ENCODE measurements around the gene ANKRD7. TPM values are rescaled to one million over a fixed set of nuclear protein-coding genes. Genes with fewer than 3 reads are reported as not detected.
"Not testable (repeated sequence)": the region's sequence is repeated elsewhere in the genome, so short reads cannot be mapped to it uniquely, and the experiment has no call there.

ANKRD7 gene
- total and polyA plus RNA-seq, 10 donors: 0.43 to 2.1 (median 0.85) TPM; not detected in 2

DNA sequence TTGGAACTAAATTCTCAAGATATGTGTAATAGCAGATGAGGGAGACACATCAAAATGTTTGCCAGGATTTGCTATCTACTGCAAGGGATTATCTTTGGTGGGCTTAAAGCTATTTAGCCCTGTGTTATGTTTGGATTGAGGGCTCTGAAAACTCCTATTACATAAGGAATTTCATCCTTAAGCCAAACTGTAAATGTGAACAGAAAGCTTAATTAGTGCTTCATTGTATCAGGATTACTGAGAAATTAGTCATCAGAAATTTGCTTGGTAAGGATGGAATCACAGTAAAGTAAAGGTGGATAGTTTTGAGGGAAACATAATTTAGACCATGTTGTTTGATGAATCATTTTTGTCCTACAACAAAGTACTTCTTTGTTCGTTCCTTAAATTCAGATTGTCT lies 8.3 kb downstream of the ANKRD7 start:
- TF ChIP-seq, protein P1, sequence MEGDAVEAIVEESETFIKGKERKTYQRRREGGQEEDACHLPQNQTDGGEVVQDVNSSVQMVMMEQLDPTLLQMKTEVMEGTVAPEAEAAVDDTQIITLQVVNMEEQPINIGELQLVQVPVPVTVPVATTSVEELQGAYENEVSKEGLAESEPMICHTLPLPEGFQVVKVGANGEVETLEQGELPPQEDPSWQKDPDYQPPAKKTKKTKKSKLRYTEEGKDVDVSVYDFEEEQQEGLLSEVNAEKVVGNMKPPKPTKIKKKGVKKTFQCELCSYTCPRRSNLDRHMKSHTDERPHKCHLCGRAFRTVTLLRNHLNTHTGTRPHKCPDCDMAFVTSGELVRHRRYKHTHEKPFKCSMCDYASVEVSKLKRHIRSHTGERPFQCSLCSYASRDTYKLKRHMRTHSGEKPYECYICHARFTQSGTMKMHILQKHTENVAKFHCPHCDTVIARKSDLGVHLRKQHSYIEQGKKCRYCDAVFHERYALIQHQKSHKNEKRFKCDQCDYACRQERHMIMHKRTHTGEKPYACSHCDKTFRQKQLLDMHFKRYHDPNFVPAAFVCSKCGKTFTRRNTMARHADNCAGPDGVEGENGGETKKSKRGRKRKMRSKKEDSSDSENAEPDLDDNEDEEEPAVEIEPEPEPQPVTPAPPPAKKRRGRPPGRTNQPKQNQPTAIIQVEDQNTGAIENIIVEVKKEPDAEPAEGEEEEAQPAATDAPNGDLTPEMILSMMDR (IDR thresholded peaks at IDR 0.05 in 8 of 11, conservative IDR thresholded peaks at IDR 0.05 in 3 of 11): no peak
- TF ChIP-seq POLR2AphosphoS5 (IDR thresholded peaks at IDR 0.05): no peak
- TF ChIP-seq POLR2A (IDR thresholded peaks at IDR 0.05): no peak
- DNase-seq: no peak
- no peaks in the 10 kb centered on the region for H3K36me3 ChIP-seq
- no peak overlapping the region for H3K27ac ChIP-seq
- H3K9me3 ChIP-seq: no peaks in the 10 kb centered on the region
- intact Hi-C loops (cut with DNase I; ENCODE audit: low total_unique reads): no loop called here
- no peaks in the 10 kb centered on the region for H3K4me1 ChIP-seq
- 78 to 92% (median 87%) methylated on average over 1 of the region's 1 CpG for WGBS, 5 donors
- H3K27me3 ChIP-seq (replicated peaks in 1 of 7): no peaks in the 10 kb centered on the region
- no peak overlapping the region for H3K4me3 ChIP-seq

DNA sequence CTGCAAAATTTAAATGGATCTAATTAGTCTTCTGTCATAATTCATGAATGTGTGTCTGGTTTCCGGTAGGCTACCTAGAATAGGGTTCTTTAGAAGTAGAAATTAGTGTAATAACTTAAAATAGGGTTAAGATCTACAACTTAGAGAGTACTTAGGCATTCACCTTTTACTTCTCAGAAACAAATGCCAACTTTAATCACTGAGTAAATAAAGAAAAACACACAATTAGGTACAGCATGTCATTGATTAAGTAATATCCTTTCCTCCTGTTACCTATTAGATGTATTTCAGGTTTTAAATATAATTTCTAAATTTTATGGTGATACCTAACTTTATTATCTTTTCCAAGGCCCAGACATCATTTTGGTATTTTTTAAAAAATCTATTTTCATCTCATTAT lies 9.3 kb downstream of the ANKRD7 start:
- TF ChIP-seq POLR2A (IDR thresholded peaks at IDR 0.05) (no peak), POLR2AphosphoS5 (IDR thresholded peaks at IDR 0.05) (no peak)
- TF ChIP-seq, protein P1 (IDR thresholded peaks at IDR 0.05 in 8 of 11, conservative IDR thresholded peaks at IDR 0.05 in 3 of 11): no peak
- WGBS, 5 donors: 68 to 91% (median 82%) methylated on average over 1 of the region's 1 CpG
- intact Hi-C loops (cut with DNase I; ENCODE audit: low total_unique reads): no loop called here

DNA sequence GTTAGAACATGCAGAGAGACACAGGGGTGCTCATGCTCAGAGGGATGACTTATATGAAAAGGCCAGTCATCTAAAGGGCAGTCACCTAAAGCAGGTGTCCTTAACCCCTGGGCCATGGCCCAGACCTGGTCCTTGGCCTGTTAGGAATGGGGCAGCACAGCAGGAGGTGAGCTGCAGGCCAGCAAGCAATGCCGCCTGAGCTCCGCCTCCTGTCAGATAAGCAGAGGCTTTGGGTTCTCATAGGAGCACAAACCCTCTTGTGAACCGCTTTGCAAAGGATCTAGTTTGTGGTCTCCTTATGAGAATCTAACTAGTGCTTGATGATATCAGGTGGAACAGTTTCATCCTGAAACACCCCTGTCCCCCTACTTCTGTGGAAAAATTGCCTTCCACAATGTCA lies 14.5 kb downstream of the ANKRD7 start:
- intact Hi-C loops (cut with DNase I; ENCODE audit: low total_unique reads): no loop called here
- 83 to 99% (median 95%) methylated on average over 2 to 3 of the region's 3 CpGs for WGBS, 5 donors
- TF ChIP-seq POLR2A (IDR thresholded peaks at IDR 0.05) (no peak), POLR2AphosphoS5 (IDR thresholded peaks at IDR 0.05) (no peak)
- TF ChIP-seq, protein P1 (IDR thresholded peaks at IDR 0.05 in 8 of 11, conservative IDR thresholded peaks at IDR 0.05 in 3 of 11): no peak

More for the DNA sequence above, 9.3 kb downstream of the ANKRD7 start:
- DNase-seq: no peak
- H3K36me3 ChIP-seq: no peaks in the 10 kb centered on the region
- H3K27ac ChIP-seq: no peak overlapping the region
- no peak overlapping the region for H3K4me3 ChIP-seq
- H3K4me1 ChIP-seq: no peaks in the 10 kb centered on the region
- H3K9me3 ChIP-seq: no peaks in the 10 kb centered on the region
- no peaks in the 10 kb centered on the region for H3K27me3 ChIP-seq (replicated peaks in 1 of 7)

DNA sequence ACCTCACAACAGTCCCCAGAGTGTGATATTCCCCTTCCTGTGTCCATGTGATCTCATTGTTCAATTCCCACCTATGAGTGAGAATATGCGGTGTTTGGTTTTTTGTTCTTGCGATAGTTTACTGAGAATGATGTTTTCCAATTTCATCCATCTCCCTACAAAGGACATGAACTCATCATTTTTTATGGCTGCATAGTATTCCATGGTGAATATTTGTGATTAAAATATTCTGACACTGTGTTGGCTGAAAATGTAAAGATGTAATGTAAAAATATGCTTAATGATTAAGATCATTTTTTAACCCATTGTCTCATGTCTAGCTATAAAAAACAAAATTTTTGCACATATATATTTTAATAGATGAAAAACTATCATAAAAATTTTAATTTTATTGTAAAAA lies 15.8 kb downstream of the ANKRD7 start:
- H3K4me1 ChIP-seq; H3K27me3 ChIP-seq (replicated peaks in 1 of 7); H3K4me3 ChIP-seq; intact Hi-C loops (cut with DNase I; ENCODE audit: low total_unique reads); DNase-seq; H3K36me3 ChIP-seq; H3K9me3 ChIP-seq; H3K27ac ChIP-seq: not testable (repeated sequence)
- 91 to 99% (median 95%) methylated on average over 2 of the region's 2 CpGs for WGBS, 5 donors

More for the DNA sequence above, 14.5 kb downstream of the ANKRD7 start:
- H3K4me3 ChIP-seq: no peak overlapping the region
- no peaks in the 10 kb centered on the region for H3K36me3 ChIP-seq
- no peaks in the 10 kb centered on the region for H3K27me3 ChIP-seq (replicated peaks in 1 of 7)
- no peaks in the 10 kb centered on the region for H3K4me1 ChIP-seq
- no peak overlapping the region for H3K27ac ChIP-seq
- H3K9me3 ChIP-seq: peaks cover 0 to 3% (median 0%) of the 10 kb centered on the region in 8 donors
- DNase-seq: no peak

DNA sequence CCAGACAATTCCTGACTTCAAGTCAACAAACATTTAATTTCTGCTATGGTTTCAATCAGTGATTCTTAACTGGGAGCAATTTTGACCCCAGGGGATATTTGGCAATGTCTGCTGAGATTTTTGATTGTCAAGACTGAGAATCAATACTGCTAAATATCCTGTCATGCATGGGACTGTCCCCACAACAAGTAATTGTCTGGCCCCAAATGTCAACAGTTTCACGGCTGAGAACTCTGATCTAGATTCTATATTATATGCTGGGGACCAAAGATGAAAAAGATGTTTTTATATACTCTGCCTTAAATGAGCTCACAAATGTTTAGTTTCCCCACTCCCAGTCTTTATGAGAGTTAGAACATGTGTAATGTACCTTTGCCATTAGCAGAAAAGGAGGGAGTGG lies 19.2 kb downstream of the ANKRD7 start:
- intact Hi-C loops (cut with DNase I; ENCODE audit: low total_unique reads): no loop called here
- Histone ChIP-seq H3K4me3 (no peak overlapping the region), H3K27ac (no peak overlapping the region), H3K27me3 (replicated peaks in 1 of 7) (no peaks in the 10 kb centered on the region), H3K36me3 (no peaks in the 10 kb centered on the region), H3K9me3 (peaks cover 0 to 3% (median 0%) of the 10 kb centered on the region in 8 donors), H3K4me1 (no peaks in the 10 kb centered on the region)
- no peak for DNase-seq
- TF ChIP-seq POLR2A (IDR thresholded peaks at IDR 0.05) (no peak), POLR2AphosphoS5 (IDR thresholded peaks at IDR 0.05) (no peak)
- TF ChIP-seq, protein P1 (IDR thresholded peaks at IDR 0.05 in 8 of 11, conservative IDR thresholded peaks at IDR 0.05 in 3 of 11): no peak
- WGBS, 5 donors: 80 to 94% (median 86%) methylated on average over 1 of the region's 1 CpG
